ENCODE data around the gene THAP4.

- TF ChIP-seq CTCF (conservative IDR thresholded peaks at IDR 0.05) (no peak), EZH2 (IDR thresholded peaks at IDR 0.05; ENCODE audit: low read depth) (no peak)
Measured at GRCh38 chr2:241548451-241548835, 88.5 kb downstream of the THAP4 start.

All from PC-9 (cell line).